Ascending aorta (tissue), 2 donors: ENCODE data around the gene HIVEP1. TPM values are rescaled to one million over a fixed set of nuclear protein-coding genes. Genes with fewer than 3 reads are reported as not detected.

Source experiments
- DNase-seq, 2 donors: peaks; one replicate each; pipeline ENCODE4 v3.0.0-alpha.2; 2019; ENCODE audit warnings: low spot score in 2 of 2
- H3K27ac ChIP-seq, 2 donors: fragments of 200-600 bp; sonication (generic); one replicate each; pipeline ENCODE4 v1.5.1; 2016 to 2017; ENCODE audit warnings: mild to moderate bottlenecking in 1 of 2
- H3K27me3 ChIP-seq: fragments of 200-600 bp; sonication (generic); one replicate; pipeline ENCODE4 v1.5.1; 2017
- H3K36me3 ChIP-seq, 2 donors: fragments of 200-600 bp; sonication (generic); one replicate each; pipeline ENCODE4 v1.5.1; 2016
- H3K4me1 ChIP-seq, 2 donors: fragments of 200-600 bp; sonication (generic); one replicate each; pipeline ENCODE4 v1.5.1; 2016 to 2017; ENCODE audit warnings: mild to moderate bottlenecking in 1 of 2
- H3K4me3 ChIP-seq, 2 donors: fragments of 200-600 bp; sonication (generic); one replicate each; pipeline ENCODE4 v1.5.1; 2016 to 2017; ENCODE audit warnings: mild to moderate bottlenecking in 1 of 2
- H3K9me3 ChIP-seq, 2 donors: fragments of 200-600 bp; sonication (generic); one replicate each; pipeline ENCODE4 v1.5.1; 2016
- CTCF ChIP-seq, 3 experiments: fragments of 200-600 bp in 2 of 3; fragments of 450-650 bp in 1 of 3; sonication (generic) in 2 of 3; IDR thresholded peaks; one replicate each; pipeline ENCODE4 v1.5.1; 2016 to 2019; ENCODE audit warnings: antibody characterized with exemption in 3 of 3, mild to moderate bottlenecking in 1 of 3, moderate library complexity in 1 of 3
- intact Hi-C: fragments of 100-400 bp; cut with DNase I; formaldehyde crosslinking; loops from one replicate; pipeline ENCODE4 v1.15.1; 2023
- total RNA-seq: library from RNA; depleted of rRNA; stranded (reverse); fragments of >200 nt; gene quantifications from one replicate; pipeline ENCODE4 v1.1.0, GENCODE V29; 2016

The HIVEP1 gene
- total RNA-seq, 1 donor from 2014 or later = 31.7 TPM

- Histone ChIP-seq H3K9me3 (peaks cover 4 to 14% of the 10 kb centered on the region in 2 donors), H3K4me3 (no peak overlapping the region), H3K36me3 (peaks cover 0 to 7% of the 10 kb centered on the region in 2 donors), H3K4me1 (peaks cover 0 to 16% of the 10 kb centered on the region in 2 donors), H3K27me3 (no peaks in the 10 kb centered on the region), H3K27ac (no peak overlapping the region)
- no peak for DNase-seq
- intact Hi-C loops = loop anchor here (10.0 kb wide), 1 partner anchor 204 kb away; no protein-coding TSS in a partner anchor
- no peak for TF ChIP-seq CTCF (IDR thresholded peaks at IDR 0.05)
These were observed 19.0 kb downstream of the HIVEP1 start for GRCh38 chr6:12030993-12031550.

- intact Hi-C loops = loop anchor here (10.0 kb wide), 1 partner anchor 202 kb away; no protein-coding TSS in a partner anchor
- DNase-seq = no peak
- H3K27ac ChIP-seq = no peak overlapping the region
- H3K4me3 ChIP-seq = no peak overlapping the region
- TF ChIP-seq CTCF (IDR thresholded peaks at IDR 0.05) = no peak
- peaks cover 0 to 4% of the 10 kb centered on the region in 2 donors for H3K36me3 ChIP-seq
- peaks cover 0 to 13% of the 10 kb centered on the region in 2 donors for H3K4me1 ChIP-seq
- H3K9me3 ChIP-seq = peaks cover 4 to 14% of the 10 kb centered on the region in 2 donors
- H3K27me3 ChIP-seq = no peaks in the 10 kb centered on the region
These were observed 20.9 kb downstream of the HIVEP1 start for GRCh38 chr6:12032783-12033573.

GRCh38 chr6:12033770-12034169 lies 21.7 kb downstream of the HIVEP1 start:
- H3K4me3 ChIP-seq = no peak overlapping the region
- no peak for DNase-seq
- intact Hi-C loops = loop anchor here (10.0 kb wide), 1 partner anchor 201 kb away; no protein-coding TSS in a partner anchor
- no peak overlapping the region for H3K27ac ChIP-seq
- H3K36me3 ChIP-seq = no peaks in the 10 kb centered on the region
- peaks cover 4 to 14% of the 10 kb centered on the region in 2 donors for H3K9me3 ChIP-seq
- H3K27me3 ChIP-seq = no peaks in the 10 kb centered on the region
- no peak for TF ChIP-seq CTCF (IDR thresholded peaks at IDR 0.05)
- H3K4me1 ChIP-seq = peaks cover 0 to 13% of the 10 kb centered on the region in 2 donors

GRCh38 chr6:12034349-12034748 lies 22.2 kb downstream of the HIVEP1 start:
- H3K27me3 ChIP-seq = no peaks in the 10 kb centered on the region
- no peak for DNase-seq
- peaks cover 0 to 13% of the 10 kb centered on the region in 2 donors for H3K4me1 ChIP-seq
- intact Hi-C loops = loop anchor here (10.0 kb wide), 1 partner anchor 200 kb away; no protein-coding TSS in a partner anchor
- peaks cover 4 to 14% of the 10 kb centered on the region in 2 donors for H3K9me3 ChIP-seq
- no peak overlapping the region for H3K4me3 ChIP-seq
- H3K27ac ChIP-seq = no peak overlapping the region
- no peak for TF ChIP-seq CTCF (IDR thresholded peaks at IDR 0.05)
- no peaks in the 10 kb centered on the region for H3K36me3 ChIP-seq

GRCh38 chr6:12034837-12035236 lies 22.7 kb downstream of the HIVEP1 start:
- no peaks in the 10 kb centered on the region for H3K36me3 ChIP-seq
- no peak overlapping the region for H3K27ac ChIP-seq
- intact Hi-C loops = loop anchor here (10.0 kb wide), 1 partner anchor 200 kb away; no protein-coding TSS in a partner anchor
- no peaks in the 10 kb centered on the region for H3K27me3 ChIP-seq
- H3K9me3 ChIP-seq = peaks cover 4 to 10% of the 10 kb centered on the region in 2 donors
- no peak for DNase-seq
- H3K4me3 ChIP-seq = no peak overlapping the region
- peaks cover 0 to 13% of the 10 kb centered on the region in 2 donors for H3K4me1 ChIP-seq
- peak in 1 of 3 experiments; percentile 26 for TF ChIP-seq CTCF (IDR thresholded peaks at IDR 0.05)
